ENCODE data around the gene COBL.

DNA sequence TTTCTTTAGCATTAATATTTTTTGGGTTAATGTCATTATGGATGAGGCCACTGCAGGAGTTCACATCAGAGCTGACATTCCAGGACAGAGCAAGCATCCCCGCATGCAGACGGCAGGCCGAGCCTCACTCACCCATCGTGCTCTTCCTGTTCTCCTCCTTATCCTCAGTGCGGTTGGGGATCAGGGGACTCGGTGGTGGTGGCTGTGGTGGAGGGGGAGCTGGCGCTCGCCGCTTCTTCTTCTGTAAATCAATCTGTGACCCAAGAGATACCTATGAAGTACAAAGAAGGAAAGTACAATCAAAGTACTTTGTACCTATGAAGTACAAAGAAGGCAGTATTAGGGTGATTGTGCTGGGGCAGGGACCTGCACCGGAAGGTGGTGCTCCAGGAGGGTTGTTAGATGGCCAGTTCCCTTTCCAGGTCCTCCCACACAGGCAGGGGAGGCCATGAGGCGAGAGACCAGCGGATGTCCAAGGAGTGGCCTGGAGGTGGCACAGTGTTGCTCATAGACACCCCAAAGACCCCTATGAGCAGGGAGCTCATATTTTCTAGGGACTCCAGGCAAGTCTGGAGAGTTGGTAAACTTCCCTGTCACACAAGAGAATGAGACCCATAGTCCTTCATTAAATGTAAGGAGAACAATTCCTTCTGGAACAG, 231.4 kb downstream of the COBL start:
- TF ChIP-seq, protein P1, sequence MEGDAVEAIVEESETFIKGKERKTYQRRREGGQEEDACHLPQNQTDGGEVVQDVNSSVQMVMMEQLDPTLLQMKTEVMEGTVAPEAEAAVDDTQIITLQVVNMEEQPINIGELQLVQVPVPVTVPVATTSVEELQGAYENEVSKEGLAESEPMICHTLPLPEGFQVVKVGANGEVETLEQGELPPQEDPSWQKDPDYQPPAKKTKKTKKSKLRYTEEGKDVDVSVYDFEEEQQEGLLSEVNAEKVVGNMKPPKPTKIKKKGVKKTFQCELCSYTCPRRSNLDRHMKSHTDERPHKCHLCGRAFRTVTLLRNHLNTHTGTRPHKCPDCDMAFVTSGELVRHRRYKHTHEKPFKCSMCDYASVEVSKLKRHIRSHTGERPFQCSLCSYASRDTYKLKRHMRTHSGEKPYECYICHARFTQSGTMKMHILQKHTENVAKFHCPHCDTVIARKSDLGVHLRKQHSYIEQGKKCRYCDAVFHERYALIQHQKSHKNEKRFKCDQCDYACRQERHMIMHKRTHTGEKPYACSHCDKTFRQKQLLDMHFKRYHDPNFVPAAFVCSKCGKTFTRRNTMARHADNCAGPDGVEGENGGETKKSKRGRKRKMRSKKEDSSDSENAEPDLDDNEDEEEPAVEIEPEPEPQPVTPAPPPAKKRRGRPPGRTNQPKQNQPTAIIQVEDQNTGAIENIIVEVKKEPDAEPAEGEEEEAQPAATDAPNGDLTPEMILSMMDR (IDR thresholded peaks at IDR 0.05): no peak
- no peak for TF ChIP-seq POLR2AphosphoS5 (IDR thresholded peaks at IDR 0.05; ENCODE audit: low read depth, low read length)
- TF ChIP-seq, protein P2, sequence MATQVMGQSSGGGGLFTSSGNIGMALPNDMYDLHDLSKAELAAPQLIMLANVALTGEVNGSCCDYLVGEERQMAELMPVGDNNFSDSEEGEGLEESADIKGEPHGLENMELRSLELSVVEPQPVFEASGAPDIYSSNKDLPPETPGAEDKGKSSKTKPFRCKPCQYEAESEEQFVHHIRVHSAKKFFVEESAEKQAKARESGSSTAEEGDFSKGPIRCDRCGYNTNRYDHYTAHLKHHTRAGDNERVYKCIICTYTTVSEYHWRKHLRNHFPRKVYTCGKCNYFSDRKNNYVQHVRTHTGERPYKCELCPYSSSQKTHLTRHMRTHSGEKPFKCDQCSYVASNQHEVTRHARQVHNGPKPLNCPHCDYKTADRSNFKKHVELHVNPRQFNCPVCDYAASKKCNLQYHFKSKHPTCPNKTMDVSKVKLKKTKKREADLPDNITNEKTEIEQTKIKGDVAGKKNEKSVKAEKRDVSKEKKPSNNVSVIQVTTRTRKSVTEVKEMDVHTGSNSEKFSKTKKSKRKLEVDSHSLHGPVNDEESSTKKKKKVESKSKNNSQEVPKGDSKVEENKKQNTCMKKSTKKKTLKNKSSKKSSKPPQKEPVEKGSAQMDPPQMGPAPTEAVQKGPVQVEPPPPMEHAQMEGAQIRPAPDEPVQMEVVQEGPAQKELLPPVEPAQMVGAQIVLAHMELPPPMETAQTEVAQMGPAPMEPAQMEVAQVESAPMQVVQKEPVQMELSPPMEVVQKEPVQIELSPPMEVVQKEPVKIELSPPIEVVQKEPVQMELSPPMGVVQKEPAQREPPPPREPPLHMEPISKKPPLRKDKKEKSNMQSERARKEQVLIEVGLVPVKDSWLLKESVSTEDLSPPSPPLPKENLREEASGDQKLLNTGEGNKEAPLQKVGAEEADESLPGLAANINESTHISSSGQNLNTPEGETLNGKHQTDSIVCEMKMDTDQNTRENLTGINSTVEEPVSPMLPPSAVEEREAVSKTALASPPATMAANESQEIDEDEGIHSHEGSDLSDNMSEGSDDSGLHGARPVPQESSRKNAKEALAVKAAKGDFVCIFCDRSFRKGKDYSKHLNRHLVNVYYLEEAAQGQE (IDR thresholded peaks at IDR 0.05; ENCODE audit: insufficient read depth in 1 of 2, low read depth in 2 of 2, low read length in 1 of 2): no peak
- no peak for TF ChIP-seq SIN3A (IDR thresholded peaks at IDR 0.05; ENCODE audit: borderline replicate concordance, insufficient read depth, low read depth, low read length)
